BLaER1 treated with 17β-estradiol and CSF1 and Interleukin-3, amounts not matched to agents 10 nM and 100 nM (cell line): ENCODE results near the gene AP2A2.

Experiments
- H3K27ac ChIP-seq, 11 experiments: shearing (Covaris generic); formaldehyde crosslinking; 2 replicates each; pipeline ENCODE4 v1.8.1; 2022
- H3K27me3 ChIP-seq, 11 experiments: shearing (Covaris generic); formaldehyde crosslinking; 2 replicates each; pipeline ENCODE4 v1.8.1; 2022
- H3K36me3 ChIP-seq, 11 experiments: shearing (Covaris generic); formaldehyde crosslinking; 2 replicates each; pipeline ENCODE4 v1.8.1; 2022
- H3K4me1 ChIP-seq, 10 experiments: shearing (Covaris generic); formaldehyde crosslinking; 2 replicates each; pipeline ENCODE4 v1.8.1; 2022
- H3K4me2 ChIP-seq, 11 experiments: shearing (Covaris generic); formaldehyde crosslinking; 2 replicates each; pipeline ENCODE4 v1.8.1; 2022
- H3K4me3 ChIP-seq, 10 experiments: shearing (Covaris generic); formaldehyde crosslinking; 2 replicates each; pipeline ENCODE4 v1.8.1; 2022
- H3K9ac ChIP-seq, 11 experiments: shearing (Covaris generic); formaldehyde crosslinking; 2 replicates each; pipeline ENCODE4 v1.8.1; 2022
- H3K9me3 ChIP-seq, 11 experiments: shearing (Covaris generic); formaldehyde crosslinking; replicated peaks in 1 of 11; 2 replicates each; pipeline ENCODE4 v1.8.1; 2022
- H4K20me1 ChIP-seq, 11 experiments: shearing (Covaris generic); formaldehyde crosslinking; 2 replicates each; pipeline ENCODE4 v1.8.1; 2022
- Cebpa-rat ChIP-seq, 11 experiments: shearing (Covaris generic); IDR thresholded peaks; 2 replicates each; pipeline ENCODE4 v1.8.1; 2022

AP2A2 gene

DNA sequence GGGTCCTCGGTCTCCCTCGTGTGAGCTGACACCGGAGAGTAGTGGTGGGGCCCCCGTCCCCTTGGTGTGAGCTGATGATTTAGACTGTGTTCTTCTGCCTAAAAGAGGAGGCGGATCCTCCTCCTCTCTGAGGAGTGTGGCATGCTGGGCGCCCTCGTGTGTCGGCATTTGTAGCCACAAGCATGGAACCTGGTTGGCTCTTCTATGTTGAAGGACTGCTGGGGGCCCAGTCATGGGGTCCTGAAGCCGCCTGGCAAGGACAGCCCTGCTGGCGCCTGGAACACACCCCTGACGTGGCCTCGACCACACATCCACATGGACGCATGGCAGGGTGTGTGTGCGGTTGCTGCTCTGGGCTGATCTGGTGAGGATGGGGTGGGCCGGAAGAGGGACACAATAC lies 50.2 kb downstream of the AP2A2 start:
- Histone ChIP-seq H3K9ac (0 out of 22 replicates have a peak overlapping the region, but pooled peaks of 2 of the 11 experiments have one; percentile 2 to 9), H4K20me1 (peaks cover 62 to 98% (median 88%) of the 10 kb centered on the region in 11 experiments), H3K27me3 (no peaks in the 10 kb centered on the region), H3K27ac (no peak overlapping the region), H3K4me3 (no peak overlapping the region), H3K4me1 (peaks cover 58 to 89% (median 80%) of the 10 kb centered on the region in 10 experiments), H3K36me3 (peaks cover 38 to 96% (median 66%) of the 10 kb centered on the region in 11 experiments), H3K9me3 (no peaks in the 10 kb centered on the region), H3K4me2 (peak overlapping the region in 9 of 11 experiments; percentile 18 to 84 (median 75); a peak in 17 of 22 replicates)
- no peak for TF ChIP-seq Cebpa-rat (IDR thresholded peaks at IDR 0.05)

GRCh38 chr11:976431-977160 lies 50.9 kb downstream of the AP2A2 start:
- TF ChIP-seq Cebpa-rat (IDR thresholded peaks at IDR 0.05), result no peak
- Histone ChIP-seq H4K20me1 (peaks cover 55 to 98% (median 88%) of the 10 kb centered on the region in 11 experiments), H3K4me3 (no peak overlapping the region), H3K36me3 (peaks cover 46 to 96% (median 73%) of the 10 kb centered on the region in 11 experiments), H3K4me2 (peak overlapping the region; percentile 41 to 84 (median 71); a peak in 20 of 22 replicates), H3K4me1 (peaks cover 51 to 89% (median 77%) of the 10 kb centered on the region in 10 experiments), H3K9ac (peak overlapping the region in 4 of 11 experiments; percentile 2 to 37 (median 19); a peak in 1 of 22 replicates), H3K9me3 (no peaks in the 10 kb centered on the region), H3K27ac (no peak overlapping the region), H3K27me3 (no peaks in the 10 kb centered on the region)

DNA sequence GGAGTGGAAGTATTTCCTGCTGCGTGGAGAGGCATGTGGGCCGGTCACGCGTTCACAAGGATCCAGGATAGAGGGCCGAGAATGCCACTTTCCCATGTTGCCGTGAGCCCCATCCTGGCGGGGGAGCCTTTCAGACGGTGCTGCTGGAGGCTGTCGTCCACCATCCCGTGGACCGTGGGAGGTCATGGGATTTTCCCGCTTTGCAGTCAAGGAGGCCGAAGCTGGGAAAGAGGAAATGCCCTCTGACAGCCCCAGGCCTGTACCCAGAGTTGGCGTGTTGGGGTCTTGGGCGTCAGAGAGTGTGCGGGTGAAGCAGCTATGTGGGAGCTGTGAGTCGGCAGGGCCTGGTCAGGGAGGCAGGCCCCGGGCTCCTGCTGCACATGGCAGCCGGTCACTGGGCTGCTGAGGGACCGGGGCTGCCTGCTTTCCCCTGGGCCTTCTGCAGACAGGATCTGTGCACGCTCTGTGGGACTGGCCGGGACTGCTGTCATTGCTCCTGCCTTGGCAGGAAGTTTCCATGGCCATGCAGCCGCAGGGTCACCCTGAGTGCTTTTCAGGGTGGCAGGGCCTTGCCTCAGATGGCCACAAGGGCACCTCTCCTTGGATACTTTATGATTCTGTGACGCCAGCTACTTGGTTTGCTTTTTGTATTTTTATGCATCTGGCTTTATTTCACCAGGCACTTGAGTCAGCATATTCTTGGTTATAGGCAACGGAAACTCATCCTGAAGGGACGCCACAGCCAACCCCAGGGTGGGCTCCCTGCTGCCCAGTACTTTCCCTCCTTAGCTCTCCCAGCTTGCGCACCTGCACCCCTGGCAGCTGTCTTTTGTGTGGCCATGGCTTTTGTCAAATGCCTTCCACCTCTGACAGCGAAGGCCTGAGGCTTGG lies 52.4 kb downstream of the AP2A2 start:
- Histone ChIP-seq H3K9me3 (no peaks in the 10 kb centered on the region), H3K4me2 (peak overlapping the region; percentile 44 to 84 (median 71)), H3K36me3 (peaks cover 47 to 96% (median 73%) of the 10 kb centered on the region in 11 experiments), H3K27ac (peak overlapping the region in 4 of 11 experiments; percentile 52 to 66 (median 54); a peak in 7 of 22 replicates), H3K4me3 (no peak overlapping the region; a peak in 1 of 20 replicates), H4K20me1 (peaks cover 40 to 98% (median 77%) of the 10 kb centered on the region in 11 experiments), H3K27me3 (no peaks in the 10 kb centered on the region), H3K4me1 (peaks cover 36 to 77% (median 62%) of the 10 kb centered on the region in 10 experiments), H3K9ac (peak overlapping the region in 5 of 11 experiments; percentile 23 to 68 (median 53); a peak in 9 of 22 replicates)
- no peak for TF ChIP-seq Cebpa-rat (IDR thresholded peaks at IDR 0.05)

- no peaks in the 10 kb centered on the region for H3K27me3 ChIP-seq
- peak overlapping the region; percentile 44 to 84 (median 71) for H3K4me2 ChIP-seq
- no peaks in the 10 kb centered on the region for H3K9me3 ChIP-seq
- peak overlapping the region in 9 of 11 experiments; percentile 5 to 68 (median 30); a peak in 13 of 22 replicates for H3K9ac ChIP-seq
- H4K20me1 ChIP-seq, result peaks cover 34 to 94% (median 70%) of the 10 kb centered on the region in 11 experiments
- no peak overlapping the region; a peak in 1 of 20 replicates for H3K4me3 ChIP-seq
- peaks cover 50 to 94% (median 72%) of the 10 kb centered on the region in 11 experiments for H3K36me3 ChIP-seq
- H3K4me1 ChIP-seq, result peaks cover 34 to 70% (median 55%) of the 10 kb centered on the region in 10 experiments
- peak overlapping the region in 6 of 11 experiments; percentile 34 to 66 (median 52); a peak in 11 of 22 replicates for H3K27ac ChIP-seq
- no peak for TF ChIP-seq Cebpa-rat (IDR thresholded peaks at IDR 0.05)
Observed at GRCh38 chr11:978781-979180, 53.1 kb downstream of the AP2A2 start.

DNA sequence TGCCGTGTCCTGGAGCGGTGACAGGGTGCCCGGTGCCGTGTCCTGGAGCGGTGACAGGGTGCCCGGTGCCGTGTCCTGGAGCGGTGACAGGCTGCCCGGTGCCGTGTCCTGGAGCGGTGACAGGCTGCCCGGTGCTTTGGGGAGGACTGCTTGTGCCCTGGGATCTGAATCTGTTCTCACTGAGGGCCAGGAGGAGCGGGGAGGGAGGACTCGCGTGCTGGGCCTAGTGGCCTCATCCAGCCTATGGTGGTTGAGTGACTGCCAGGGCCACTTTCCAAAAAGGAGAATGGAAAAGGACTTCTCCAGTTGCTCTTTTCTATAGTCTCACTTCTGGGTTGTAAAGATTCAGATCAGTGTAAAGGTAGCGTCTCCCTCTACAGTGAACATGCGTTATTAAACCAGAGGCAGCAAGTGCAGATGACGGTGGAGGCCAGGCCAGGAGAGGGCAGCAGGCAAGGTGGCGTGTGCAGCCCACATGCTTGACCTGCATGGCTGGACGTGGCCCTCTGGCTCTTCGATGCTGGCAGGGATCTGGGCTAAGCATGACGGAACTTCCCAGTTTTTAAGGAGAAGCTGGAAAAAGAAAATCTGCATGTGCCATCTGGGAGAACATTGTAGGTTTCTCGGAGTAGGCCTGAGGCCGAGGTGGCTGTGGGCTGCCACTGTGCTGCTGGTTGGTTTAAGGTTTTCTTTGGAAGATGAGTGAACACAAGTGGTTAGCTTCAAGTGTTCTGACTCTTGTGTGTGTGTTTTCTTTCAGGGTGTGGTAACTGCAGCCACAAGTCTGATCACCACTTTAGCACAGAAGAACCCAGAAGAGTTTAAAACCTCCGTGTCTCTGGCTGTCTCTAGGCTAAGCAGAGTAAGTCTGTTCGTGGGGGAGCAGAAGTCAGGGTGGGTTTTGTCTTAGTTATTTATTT lies 55.0 kb downstream of the AP2A2 start:
- H3K36me3 ChIP-seq, result peaks cover 60 to 94% (median 72%) of the 10 kb centered on the region in 11 experiments

DNA sequence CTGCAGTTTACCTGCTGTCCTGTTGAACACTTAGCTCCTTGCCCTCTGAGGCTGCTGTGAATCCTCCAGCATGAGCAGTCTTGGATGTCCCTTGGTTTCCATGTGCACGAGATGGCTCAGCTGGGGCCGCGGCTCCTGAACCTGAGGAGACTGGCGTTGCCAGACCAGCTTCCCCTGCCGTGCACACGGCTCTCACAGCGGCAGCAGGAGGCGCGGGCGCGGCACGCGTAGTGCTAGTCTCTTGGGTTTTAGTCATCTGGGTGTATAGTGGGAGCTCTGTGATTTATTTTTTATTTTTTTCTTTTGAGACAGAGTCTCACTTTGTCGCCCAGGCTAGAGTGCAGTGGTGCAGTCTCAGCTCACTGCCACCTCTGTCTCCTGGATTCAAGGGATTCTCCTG lies 56.1 kb downstream of the AP2A2 start:
- Histone ChIP-seq H3K27me3 (no peaks in the 10 kb centered on the region), H4K20me1 (peaks cover 21 to 95% (median 44%) of the 10 kb centered on the region in 11 experiments), H3K9ac (no peak overlapping the region), H3K4me3 (no peak overlapping the region), H3K4me1 (peaks cover 23 to 49% (median 38%) of the 10 kb centered on the region in 10 experiments), H3K27ac (no peak overlapping the region), H3K4me2 (no peak overlapping the region; a peak in 1 of 22 replicates), H3K36me3 (peaks cover 66 to 94% (median 81%) of the 10 kb centered on the region in 11 experiments), H3K9me3 (no peaks in the 10 kb centered on the region)
- TF ChIP-seq Cebpa-rat (IDR thresholded peaks at IDR 0.05), result no peak

More for the DNA sequence above, 55.0 kb downstream of the AP2A2 start:
- no peak overlapping the region for H3K27ac ChIP-seq
- H3K9me3 ChIP-seq, result no peaks in the 10 kb centered on the region
- peak overlapping the region in 1 of 11 experiments; percentile 31; a peak in 2 of 22 replicates for H3K9ac ChIP-seq
- no peak for TF ChIP-seq Cebpa-rat (IDR thresholded peaks at IDR 0.05)
- peaks cover 28 to 95% (median 54%) of the 10 kb centered on the region in 11 experiments for H4K20me1 ChIP-seq
- peaks cover 32 to 59% (median 48%) of the 10 kb centered on the region in 10 experiments for H3K4me1 ChIP-seq
- H3K4me3 ChIP-seq, result no peak overlapping the region
- H3K27me3 ChIP-seq, result no peaks in the 10 kb centered on the region
- peak overlapping the region in 3 of 11 experiments; percentile 2 to 17 (median 15); a peak in 2 of 22 replicates for H3K4me2 ChIP-seq

DNA sequence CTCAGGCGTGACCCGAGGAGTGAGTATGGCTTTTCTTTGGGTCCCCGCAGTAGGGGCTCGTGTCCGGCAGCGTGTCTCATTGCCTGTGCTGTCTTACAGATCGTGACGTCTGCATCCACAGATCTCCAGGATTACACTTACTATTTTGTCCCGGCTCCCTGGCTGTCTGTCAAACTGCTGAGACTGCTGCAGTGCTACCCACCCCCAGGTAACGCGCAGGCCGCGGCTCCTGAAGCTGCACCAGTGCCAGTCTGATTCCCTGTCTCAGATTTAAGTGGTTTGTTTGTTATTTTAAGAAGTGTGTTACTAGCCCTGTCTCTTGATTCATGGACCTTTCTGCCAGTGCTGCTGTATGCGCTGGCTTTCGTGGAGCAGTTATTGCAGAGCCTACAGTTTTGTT lies 58.9 kb downstream of the AP2A2 start:
- H4K20me1 ChIP-seq, result peaks cover 0 to 94% (median 16%) of the 10 kb centered on the region in 11 experiments; a peak in 17 of 22 replicates
- H3K9ac ChIP-seq, result no peak overlapping the region; a peak in 1 of 22 replicates
- H3K9me3 ChIP-seq, result no peaks in the 10 kb centered on the region
- H3K36me3 ChIP-seq, result peaks cover 83 to 94% (median 89%) of the 10 kb centered on the region in 11 experiments
- no peak overlapping the region for H3K4me2 ChIP-seq
- no peak for TF ChIP-seq Cebpa-rat (IDR thresholded peaks at IDR 0.05)
- H3K4me3 ChIP-seq, result no peak overlapping the region
- peaks cover 0 to 21% (median 10%) of the 10 kb centered on the region in 10 experiments; a peak in 16 of 20 replicates for H3K4me1 ChIP-seq
- no peak overlapping the region for H3K27ac ChIP-seq
- no peaks in the 10 kb centered on the region for H3K27me3 ChIP-seq
